NCI-H2107 treated with DMSO at 0.1 percent for 48 hours (cell line): ENCODE results near the gene STXBP6.
"Not testable (repeated sequence)": the region's sequence is repeated elsewhere in the genome, so short reads cannot be mapped to it uniquely, and the experiment has no call there.

Experiments
- DNase-seq: peaks from one replicate; lab custom pipeline; 2025; ENCODE audit not compliant: unreplicated experiment; lab: John Stamatoyannopoulos, UW

The STXBP6 gene

DNA sequence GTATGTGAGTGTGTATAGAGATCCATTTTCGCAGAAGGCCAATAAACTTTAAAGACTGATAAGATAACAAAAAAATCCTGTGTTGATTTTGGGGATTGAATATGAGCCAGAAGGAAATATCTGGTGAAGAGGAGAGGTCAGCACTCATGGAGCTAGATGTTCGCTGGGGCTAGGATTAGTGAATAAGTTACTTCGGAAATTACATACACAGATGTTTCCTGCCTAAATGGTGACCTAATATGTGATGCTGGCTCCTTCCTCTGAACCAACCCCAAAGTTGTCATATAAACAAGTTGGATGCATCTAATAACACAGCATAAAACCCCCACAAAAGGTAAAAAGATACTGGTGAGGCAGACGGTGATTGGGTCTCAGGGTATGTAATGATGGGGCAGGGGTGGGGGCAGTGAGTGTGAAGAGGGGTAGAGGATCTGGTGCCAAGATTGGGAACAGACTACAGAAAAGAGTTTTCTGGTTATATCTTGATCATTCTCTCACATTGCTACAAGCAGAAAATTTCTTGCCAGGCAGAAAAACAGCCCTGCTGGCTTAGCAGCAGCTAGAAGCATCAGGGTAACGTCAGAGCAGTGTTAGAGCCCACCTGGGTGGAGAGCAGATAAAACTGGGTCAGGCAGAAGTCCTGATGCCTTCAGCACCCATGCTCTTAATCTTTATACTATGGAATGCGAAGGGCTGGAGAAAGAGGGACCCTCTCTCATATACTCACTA, 275.6 kb downstream of the STXBP6 start:
- no peak for DNase-seq

DNA sequence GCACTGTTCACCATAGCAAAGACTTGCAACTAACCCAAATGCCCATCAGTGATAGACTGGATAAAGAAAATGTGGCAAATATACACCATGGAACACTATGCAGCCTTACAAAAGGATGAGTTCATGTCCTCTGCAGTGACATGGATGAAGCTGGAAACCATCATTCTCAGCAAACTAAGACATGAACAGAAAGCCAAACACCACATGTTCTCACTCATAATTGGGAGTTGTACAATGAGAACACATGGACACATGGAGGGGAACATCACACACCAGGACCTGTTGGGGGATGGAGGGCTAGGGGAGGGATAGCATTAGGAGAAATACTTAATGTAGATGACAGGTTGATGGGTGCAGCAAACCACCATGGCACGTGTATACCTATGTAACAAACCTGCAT, 276.4 kb downstream of the STXBP6 start:
- DNase-seq = not testable (repeated sequence)

DNA sequence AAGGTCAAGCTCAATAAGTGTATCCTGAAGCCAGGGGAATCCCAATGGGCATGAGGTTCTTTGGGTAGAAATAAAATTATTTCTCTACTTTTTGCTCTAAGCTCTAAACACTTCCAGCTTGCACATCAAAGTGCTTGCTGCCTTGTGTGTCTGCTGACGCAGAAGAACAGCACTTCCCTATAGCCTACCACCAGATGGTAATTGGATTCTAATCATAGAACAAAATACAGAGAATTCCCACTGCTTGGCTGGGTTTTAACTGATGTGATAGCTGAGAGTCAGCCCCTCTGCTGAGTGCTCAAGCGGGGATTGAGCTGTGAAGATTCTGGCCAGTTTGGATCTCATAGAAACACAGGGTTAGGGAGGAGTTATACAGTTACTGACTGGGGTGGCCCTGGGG, 283.5 kb downstream of the STXBP6 start:
- DNase-seq = no peak

DNA sequence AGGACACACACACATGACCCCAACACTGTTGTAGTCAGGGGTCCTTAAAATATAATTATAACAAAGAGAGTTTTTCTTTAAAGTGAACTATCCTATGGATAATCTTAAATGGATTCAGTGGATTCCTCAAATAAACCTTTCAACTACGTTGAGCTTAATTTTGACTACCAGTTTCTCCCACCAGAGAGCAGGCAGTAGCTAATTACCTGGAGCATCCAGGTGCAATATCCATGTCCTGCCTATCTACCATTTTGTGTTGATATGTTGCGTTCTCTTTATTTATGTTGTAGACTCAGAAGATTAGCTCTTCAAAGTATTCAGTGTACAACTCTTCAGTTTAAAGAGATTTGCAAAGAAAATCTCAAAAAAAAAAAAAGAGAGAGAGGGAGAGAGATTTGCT, 288.8 kb downstream of the STXBP6 start:
- DNase-seq = no peak
